Common myeloid progenitor, CD34-positive (primary cell): ENCODE measurements around the gene C14orf180.

Source experiments
- CTCF ChIA-PET: fragments of 350-600 bp; sonication (Branson Sonifier 250); formaldehyde crosslinking; loops from one replicate; lab custom pipeline; 2021; ENCODE audit warnings: antibody characterized with exemption; lab: Charles Lee
- POLR2A ChIA-PET: fragments of 350-600 bp; sonication (Branson Sonifier 250); formaldehyde crosslinking; loops from one replicate; lab custom pipeline; 2021; ENCODE audit warnings: antibody characterized with exemption; lab: Charles Lee
- DNase-seq, 3 donors: peaks; one replicate each; pipeline versions ENCODE4 v3.0.0 to v3.0.0-alpha.2; 2013
- H3K27ac ChIP-seq, 2 experiments: 1 replicate in 1 of 2; 2 replicates in 1 of 2; pipeline ENCODE4 v1.7.0; 2013; ENCODE audit warnings: inconsistent platforms in 2 of 2, low read length in 2 of 2, mild to moderate bottlenecking in 2 of 2, low read depth in 1 of 2, moderate library complexity in 1 of 2; ENCODE audit not compliant: severe bottlenecking in 2 of 2, insufficient read depth in 1 of 2, poor library complexity in 1 of 2
- H3K27me3 ChIP-seq, 5 experiments: replicated peaks in 2 of 5; 1 replicate in 3 of 5; 2 replicates in 2 of 5; pipeline versions ENCODE4 v1.6.1 to v1.7.0; 2013; ENCODE audit warnings: low read length in 4 of 5, mild to moderate bottlenecking in 2 of 5, moderate library complexity in 2 of 5, inconsistent platforms in 1 of 5; ENCODE audit not compliant: insufficient read depth in 5 of 5, control insufficient read depth in 4 of 5
- H3K36me3 ChIP-seq, 4 experiments: 1 replicate in 2 of 4; 2 replicates in 2 of 4; pipeline versions ENCODE4 v1.6.1 to v1.7.0; 2013; ENCODE audit warnings: low read length in 3 of 4, control low read depth in 1 of 4, mild to moderate bottlenecking in 1 of 4; ENCODE audit not compliant: control insufficient read depth in 4 of 4, insufficient read depth in 4 of 4
- H3K4me1 ChIP-seq, 4 experiments: 1 replicate in 3 of 4; 2 replicates in 1 of 4; pipeline versions ENCODE4 v1.6.1 to v1.7.1; 2013; ENCODE audit warnings: low read length in 3 of 4, mild to moderate bottlenecking in 3 of 4, control low read depth in 1 of 4, inconsistent platforms in 1 of 4, moderate library complexity in 1 of 4; ENCODE audit not compliant: control insufficient read depth in 4 of 4, insufficient read depth in 4 of 4; ENCODE audit errors: control extremely low read depth in 1 of 4
- H3K4me3 ChIP-seq, 7 experiments: 1 replicate in 4 of 7; 2 replicates in 3 of 7; pipeline versions ENCODE4 v1.5.1 to v1.7.0; 2013; ENCODE audit warnings: mild to moderate bottlenecking in 7 of 7, low read length in 6 of 7, moderate library complexity in 6 of 7, inconsistent platforms in 2 of 7, low read depth in 2 of 7, control low read depth in 1 of 7; ENCODE audit not compliant: insufficient read depth in 4 of 7, control insufficient read depth in 1 of 7; ENCODE audit errors: extremely low read depth in 1 of 7
- H3K9me3 ChIP-seq, 5 experiments: 1 replicate in 4 of 5; 2 replicates in 1 of 5; pipeline versions ENCODE4 v1.6.1 to v1.7.1; 2013; ENCODE audit warnings: low read length in 4 of 5, mild to moderate bottlenecking in 2 of 5, inconsistent platforms in 1 of 5, low read depth in 1 of 5, moderate library complexity in 1 of 5; ENCODE audit not compliant: control insufficient read depth in 4 of 5, insufficient read depth in 2 of 5; ENCODE audit errors: control extremely low read depth in 1 of 5
- WGBS: methylation state at CpG from one replicate; pipeline ENCODE4 v1.1.5; 2013; ENCODE audit not compliant: insufficient coverage; 5-methylcytosine and 5-hydroxymethylcytosine counted together

The C14orf180 gene

GRCh38 chr14:104563742-104564615, 15.6 kb upstream of the C14orf180 start:
- ChIA-PET POLR2A (no interaction called here), CTCF (interaction anchor here (0.6 to 3.4 kb wide), 18 partner anchors 8 to 488 kb away, joined by 3 to 21 read pairs (median 5); no protein-coding TSS in a partner anchor)
- H3K27ac ChIP-seq = no peak overlapping the region
- H3K4me1 ChIP-seq = peaks cover 0 to 14% (median 7%) of the 10 kb centered on the region in 4 experiments
- peaks cover 0 to 34% (median 2%) of the 10 kb centered on the region in 5 experiments for H3K27me3 ChIP-seq
- H3K9me3 ChIP-seq = no peaks in the 10 kb centered on the region
- WGBS = 2% methylated on average over 26 of the region's 27 CpGs
- peak; percentile 70 to 90 (median 90) for DNase-seq
- no peaks in the 10 kb centered on the region for H3K36me3 ChIP-seq
- peak overlapping the region in 2 of 7 experiments; percentile 26 to 54 for H3K4me3 ChIP-seq

DNA sequence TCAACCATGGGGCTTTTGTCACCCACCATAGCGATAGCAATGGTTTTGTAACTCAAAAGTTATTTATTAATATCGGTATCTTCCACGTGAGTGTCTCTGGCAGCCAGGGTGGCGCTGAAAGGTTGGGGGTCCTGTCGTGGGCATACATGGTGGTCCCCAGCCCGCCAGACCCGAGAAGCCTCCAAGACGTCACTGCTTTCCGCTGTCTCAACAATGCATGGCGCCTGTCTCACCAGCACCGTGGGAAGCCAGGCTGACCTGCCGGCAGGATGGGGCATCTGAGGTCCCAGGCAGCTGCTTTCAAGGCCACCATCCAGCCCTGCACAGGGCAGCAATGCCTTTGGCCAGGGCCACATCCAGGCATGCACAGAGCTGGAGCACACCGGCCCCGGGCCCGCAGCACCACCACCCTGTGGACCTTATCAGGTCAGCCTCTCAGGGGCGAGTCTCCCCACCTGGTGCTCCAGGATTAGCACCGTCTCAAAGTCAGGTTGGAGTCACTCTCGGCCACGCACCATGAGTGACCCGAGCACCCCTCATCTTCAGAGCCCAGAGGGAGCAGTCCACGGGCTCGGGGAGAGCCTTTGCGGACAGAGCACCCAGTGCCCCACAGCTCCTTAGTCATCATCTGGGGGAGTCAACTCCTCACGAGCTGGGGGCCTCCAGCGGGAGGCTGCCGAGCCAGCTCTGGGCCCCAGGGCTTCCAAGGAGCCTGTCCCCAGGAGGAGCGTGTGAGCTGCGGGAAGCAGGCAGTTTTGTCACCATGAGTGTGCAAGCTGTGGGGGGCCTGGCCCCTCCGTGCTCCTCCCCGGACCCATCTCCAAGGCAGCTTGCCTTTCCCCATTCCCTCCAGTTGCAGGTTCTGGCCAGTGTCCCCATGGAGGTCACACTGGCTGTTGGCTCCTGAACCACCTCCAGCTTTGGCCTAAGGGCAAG, 14.6 kb upstream of the C14orf180 start:
- H3K4me1 ChIP-seq = peaks cover 0 to 14% (median 7%) of the 10 kb centered on the region in 4 experiments
- CTCF ChIA-PET = interaction anchor here (0.6 to 3.4 kb wide), 20 partner anchors 9 to 489 kb away, joined by 3 to 21 read pairs (median 5); no protein-coding TSS in a partner anchor
- DNase-seq = no peak
- WGBS = 86% methylated on average over 26 of the region's 30 CpGs
- no peaks in the 10 kb centered on the region for H3K9me3 ChIP-seq
- H3K27ac ChIP-seq = no peak overlapping the region
- peaks cover 0 to 39% (median 2%) of the 10 kb centered on the region in 5 experiments for H3K27me3 ChIP-seq
- H3K36me3 ChIP-seq = no peaks in the 10 kb centered on the region
- no peak overlapping the region for H3K4me3 ChIP-seq
- POLR2A ChIA-PET = no interaction called here

GRCh38 chr14:104567141-104567956, 12.2 kb upstream of the C14orf180 start:
- Histone ChIP-seq H3K9me3 (no peaks in the 10 kb centered on the region), H3K4me1 (peaks cover 0 to 14% (median 7%) of the 10 kb centered on the region in 4 experiments), H3K4me3 (no peak overlapping the region), H3K27ac (no peak overlapping the region), H3K27me3 (peaks cover 0 to 40% (median 2%) of the 10 kb centered on the region in 5 experiments), H3K36me3 (no peaks in the 10 kb centered on the region)
- POLR2A ChIA-PET = no interaction called here
- 78% methylated on average over 23 of the region's 27 CpGs for WGBS
- CTCF ChIA-PET = no interaction called here
- DNase-seq = no peak

DNA sequence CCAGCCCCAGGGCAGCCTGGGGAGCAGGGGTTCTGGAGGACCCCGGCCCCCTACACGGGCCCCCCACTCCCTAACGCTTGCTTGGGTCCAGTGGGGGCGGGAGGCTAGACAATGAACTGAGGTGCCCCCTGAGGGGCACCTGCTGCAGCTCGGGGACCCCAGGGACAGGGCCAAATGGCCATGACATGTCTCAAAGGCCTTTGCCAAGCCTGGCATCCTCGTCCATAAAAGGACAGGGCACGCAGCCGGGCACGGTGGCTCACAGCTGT, 11.7 kb upstream of the C14orf180 start:
- Histone ChIP-seq H3K27me3 (peaks cover 0 to 40% (median 2%) of the 10 kb centered on the region in 5 experiments), H3K36me3 (no peaks in the 10 kb centered on the region), H3K27ac (no peak overlapping the region), H3K4me3 (no peak overlapping the region), H3K4me1 (peaks cover 0 to 14% (median 7%) of the 10 kb centered on the region in 4 experiments), H3K9me3 (no peaks in the 10 kb centered on the region)
- POLR2A ChIA-PET = no interaction called here
- WGBS = 86% methylated on average over 9 of the region's 9 CpGs
- CTCF ChIA-PET = no interaction called here
- no peak for DNase-seq

DNA sequence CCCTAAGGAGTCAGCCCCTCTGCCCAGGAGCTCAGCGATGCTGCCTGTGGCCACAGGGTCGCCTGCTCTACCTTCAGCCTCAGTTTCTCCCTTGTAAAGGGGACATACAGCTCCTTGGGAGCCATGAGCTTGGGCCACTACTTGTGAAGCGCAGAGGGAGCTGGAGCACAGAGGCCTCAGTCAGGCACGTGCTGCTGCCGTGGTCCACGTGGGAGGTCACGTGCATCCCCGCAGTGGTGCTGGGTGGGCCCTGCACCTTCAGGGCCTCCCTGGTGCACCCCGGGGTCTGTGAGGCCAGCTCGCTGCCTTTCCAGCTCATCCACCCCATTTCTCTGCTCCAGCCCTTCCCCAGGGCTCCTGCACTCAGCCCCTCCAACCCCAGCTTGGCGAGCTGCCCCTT, 10.9 kb upstream of the C14orf180 start:
- no peak overlapping the region for H3K4me3 ChIP-seq
- peaks cover 0 to 40% (median 2%) of the 10 kb centered on the region in 5 experiments for H3K27me3 ChIP-seq
- ChIA-PET CTCF (no interaction called here), POLR2A (no interaction called here)
- DNase-seq = no peak
- no peaks in the 10 kb centered on the region for H3K9me3 ChIP-seq
- H3K4me1 ChIP-seq = peaks cover 0 to 10% (median 5%) of the 10 kb centered on the region in 4 experiments
- H3K27ac ChIP-seq = no peak overlapping the region
- H3K36me3 ChIP-seq = no peaks in the 10 kb centered on the region
- 83% methylated on average over 11 of the region's 11 CpGs for WGBS

DNA sequence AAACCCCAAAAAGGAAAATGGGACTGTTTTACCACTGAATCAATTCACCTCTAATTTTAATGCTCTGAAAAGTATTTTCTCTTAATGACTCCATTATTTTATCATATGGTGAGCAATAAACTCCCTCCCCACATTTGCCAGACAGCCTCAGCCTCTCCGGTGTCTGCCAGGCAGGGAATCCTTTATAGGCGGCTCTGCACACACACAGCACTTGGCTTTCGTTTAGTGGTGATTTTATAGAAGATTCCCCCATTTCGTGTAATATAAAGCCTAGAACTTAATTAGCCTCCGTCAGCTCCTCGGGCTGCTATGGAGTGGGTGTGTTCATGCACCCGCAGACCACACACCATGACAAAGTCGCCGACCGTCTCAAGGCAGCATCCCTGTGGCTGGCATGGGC, 10.1 kb upstream of the C14orf180 start:
- DNase-seq = no peak
- Histone ChIP-seq H3K4me1 (peaks cover 0 to 3% (median under 1%) of the 10 kb centered on the region in 4 experiments), H3K27me3 (peaks cover 0 to 40% (median 2%) of the 10 kb centered on the region in 5 experiments), H3K27ac (no peak overlapping the region), H3K9me3 (no peaks in the 10 kb centered on the region), H3K36me3 (no peaks in the 10 kb centered on the region), H3K4me3 (no peak overlapping the region)
- WGBS = 79% methylated on average over 7 of the region's 10 CpGs
- ChIA-PET CTCF (interaction anchor here (1.1 kb wide), 1 partner anchor 15 kb away, joined by 4 read pairs; no protein-coding TSS in a partner anchor), POLR2A (no interaction called here)
